ENCODE results near the gene SMARCAL1.

GRCh38 chr2:216464104-216464720, 51.9 kb downstream of the SMARCAL1 start:
- TF ChIP-seq BCLAF1 (IDR thresholded peaks at IDR 0.05; ENCODE audit: borderline replicate concordance in 1 of 2, control insufficient read depth in 1 of 2, low read depth in 2 of 2, low read length in 1 of 2) (no peak), HMG20A (CRISPR knock-in tag; conservative IDR thresholded peaks at IDR 0.05) (no peak), MAX (CRISPR knock-in tag; IDR thresholded peaks at IDR 0.05) (no peak)

All from K562 (cell line).